Aorta (tissue), 5 donors: Measurements from ENCODE around the gene NACC1. TPM values are rescaled to one million over a fixed set of nuclear protein-coding genes. Genes with fewer than 3 reads are reported as not detected.

Source experiments
- ATAC-seq: fragments of 200-7000 bp; cut with Tn5 transposase; one replicate; pipeline ENCODE4 v1.9.1; 2022; ENCODE audit warnings: moderate library complexity; ENCODE audit not compliant: low FRiP score
- DNase-seq, 2 donors: peaks; one replicate each; pipeline ENCODE4 v3.0.0-alpha.2; 2020
- H3K27ac ChIP-seq, 2 donors: one replicate each; pipeline ENCODE4 v1.5.1; 2013; ENCODE audit warnings: low read length in 2 of 2, mild to moderate bottlenecking in 2 of 2, moderate library complexity in 2 of 2, control low read depth in 1 of 2, inconsistent platforms in 1 of 2, low read depth in 1 of 2
- H3K27me3 ChIP-seq, 2 donors: one replicate each; pipeline ENCODE4 v1.6.1; 2013; ENCODE audit warnings: control low read depth in 1 of 2, low read length in 1 of 2, mild to moderate bottlenecking in 1 of 2, moderate library complexity in 1 of 2; ENCODE audit not compliant: insufficient read depth in 2 of 2, control insufficient read depth in 1 of 2
- H3K36me3 ChIP-seq, 2 donors: one replicate each; pipeline ENCODE4 v1.6.1; 2013; ENCODE audit warnings: control low read depth in 1 of 2, low read length in 1 of 2, mild to moderate bottlenecking in 1 of 2; ENCODE audit not compliant: insufficient read depth in 2 of 2, control insufficient read depth in 1 of 2
- H3K4me1 ChIP-seq, 2 donors: one replicate each; pipeline ENCODE4 v1.6.1; 2013; ENCODE audit warnings: low read length in 2 of 2, control low read depth in 1 of 2, mild to moderate bottlenecking in 1 of 2, moderate library complexity in 1 of 2; ENCODE audit not compliant: insufficient read depth in 2 of 2, control insufficient read depth in 1 of 2
- H3K4me3 ChIP-seq, 2 donors: one replicate each; pipeline ENCODE4 v1.5.1; 2013; ENCODE audit warnings: low read length in 2 of 2, control low read depth in 1 of 2, mild to moderate bottlenecking in 1 of 2
- H3K9me3 ChIP-seq: one replicate; pipeline ENCODE4 v1.6.1; 2013; ENCODE audit warnings: mild to moderate bottlenecking, low read length; ENCODE audit not compliant: control insufficient read depth
- WGBS, 2 donors: extraction: QIAGEN DNeasy Blood & Tissue Kit; methylation state at CpG; one replicate each; pipeline ENCODE4 v1.1.7; 2013; 5-methylcytosine and 5-hydroxymethylcytosine counted together
- intact Hi-C, 2 donors: fragments of 100-400 bp; cut with DNase I; formaldehyde crosslinking; loops; one replicate each; pipeline versions ENCODE4 v1.14.2 to v1.15.0; 2022
- polyA plus RNA-seq, 2 donors: library from polyadenylated mRNA; stranded (reverse); fragments of 200-250 nt; gene quantifications; one replicate each; pipeline ENCODE4 v1.2.3, GENCODE V29; 2013
- total RNA-seq, 2 donors: library from RNA; stranded (reverse); fragmentation: NEBNext Ultra II Directional; extraction: Animal tissue kit (Norgen Biotek cat#: 25700); gene quantifications; one replicate each; pipeline ENCODE4 v1.2.1, GENCODE V29; 2021
- donor health status: healthy with polysubstance abuse.
- donor health status: Bipolar disorder and iron deficiency.
- donor health status: DM: no; HTN: no; CAD: no.
- donor health status: DM: no; HTN: no; CAD: no.
- donor health status: DM: yes; HTN: yes; CAD: no.

NACC1 gene
- total and polyA plus RNA-seq, 4 donors: 5.0 to 37.4 (median 16.9) TPM

DNA sequence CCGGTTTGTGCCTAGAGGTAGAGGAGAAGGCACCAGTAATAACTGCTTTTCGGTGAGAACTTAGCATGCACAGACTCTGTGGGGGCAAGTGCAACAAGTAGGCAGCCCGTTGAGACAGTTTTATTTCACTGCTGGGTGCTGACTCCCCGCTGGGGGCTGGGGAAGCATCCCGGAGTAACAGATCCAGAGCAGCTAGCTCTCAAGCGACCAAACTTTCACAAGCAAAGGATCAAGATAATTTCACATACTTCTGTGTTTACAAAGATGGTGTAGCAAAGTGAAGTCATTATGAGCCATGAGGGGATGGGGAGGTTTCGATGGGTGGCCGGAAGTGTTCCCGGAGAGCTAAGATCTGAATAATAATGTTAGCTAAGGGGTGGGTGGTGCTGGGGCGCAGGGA, 2.8 kb downstream of the NACC1 start:
- 68 to 69% methylated on average over 10 of the region's 10 CpGs for WGBS, 2 donors
- Histone ChIP-seq H3K4me1 (peaks cover 0 to 2% of the 10 kb centered on the region in 2 donors), H3K36me3 (no peaks in the 10 kb centered on the region), H3K27ac (no peak overlapping the region), H3K9me3 (no peaks in the 10 kb centered on the region), H3K4me3 (no peak overlapping the region), H3K27me3 (no peaks in the 10 kb centered on the region)
- intact Hi-C loops: no loop called here
- ATAC-seq: no peak
- no peak for DNase-seq

DNA sequence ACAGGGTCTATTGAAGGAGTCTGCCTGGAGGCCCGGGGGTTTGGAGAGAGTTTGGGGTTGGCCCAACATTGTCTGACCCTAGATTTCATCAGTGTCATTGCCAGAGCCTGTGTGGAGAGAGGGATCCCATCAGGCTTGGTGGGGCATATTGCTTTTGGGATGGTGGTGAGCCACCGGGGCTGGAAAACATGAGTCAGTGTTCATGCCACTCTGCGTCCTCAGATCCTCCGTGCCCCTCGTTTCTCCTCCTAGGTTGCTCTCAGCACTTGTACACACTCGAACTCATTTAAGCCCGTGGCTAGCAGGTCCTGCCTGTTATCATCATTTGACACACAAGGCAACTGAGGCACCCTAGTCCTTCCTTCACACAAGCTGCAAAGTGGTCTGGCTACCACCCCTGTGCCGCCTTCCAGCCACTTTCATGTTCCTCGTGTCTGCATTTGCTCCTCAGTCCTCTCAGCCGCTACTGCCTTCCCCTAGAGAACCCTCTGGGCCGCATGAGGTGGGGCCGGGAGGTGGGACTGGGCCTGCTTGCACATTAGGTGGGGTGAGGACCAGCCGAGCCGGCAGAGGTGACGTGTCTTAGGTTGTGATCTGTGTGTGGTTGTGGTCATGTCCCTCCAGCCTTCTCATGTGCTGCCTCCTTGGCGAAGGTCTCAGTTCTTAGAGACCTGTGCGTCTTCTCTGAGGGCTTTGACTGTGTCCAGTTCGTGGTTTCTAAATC, 3.6 kb downstream of the NACC1 start:
- H3K4me3 ChIP-seq: no peak overlapping the region
- intact Hi-C loops: no loop called here
- ATAC-seq (no peak), DNase-seq (no peak)
- no peaks in the 10 kb centered on the region for H3K9me3 ChIP-seq
- 79 to 80% methylated on average over 18 of the region's 18 CpGs for WGBS, 2 donors
- H3K4me1 ChIP-seq: peaks cover 0 to 2% of the 10 kb centered on the region in 2 donors
- no peaks in the 10 kb centered on the region for H3K36me3 ChIP-seq
- no peaks in the 10 kb centered on the region for H3K27me3 ChIP-seq
- H3K27ac ChIP-seq: no peak overlapping the region

DNA sequence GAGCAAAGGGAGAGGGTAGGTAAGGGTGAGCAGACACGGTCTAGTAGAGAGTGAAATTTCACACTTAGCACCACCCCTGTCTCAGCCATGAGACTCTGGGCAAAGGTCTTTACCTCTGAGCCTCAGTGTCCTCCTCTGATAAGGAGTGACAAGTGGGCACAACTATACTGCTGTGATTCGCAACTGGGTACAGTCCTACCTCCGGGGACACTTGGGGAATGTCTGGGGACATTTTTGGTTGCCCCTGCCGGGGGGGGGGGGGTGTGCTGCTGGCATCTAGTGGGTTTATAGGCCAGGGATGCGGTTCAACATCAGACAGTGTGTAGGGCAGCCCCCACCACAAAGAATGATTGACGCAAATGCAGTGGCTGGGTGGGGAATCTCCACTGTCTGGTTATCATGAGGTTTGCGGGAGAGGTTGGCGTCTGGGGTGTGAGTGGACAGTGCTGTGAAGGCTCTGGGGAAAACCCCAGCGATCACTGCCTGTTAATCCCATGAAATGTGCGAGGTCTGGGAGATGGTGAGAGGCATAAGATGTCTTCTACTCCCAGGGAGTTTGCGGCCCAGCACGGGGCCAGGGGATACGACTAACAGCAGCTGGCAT, 4.3 kb downstream of the NACC1 start:
- intact Hi-C loops: no loop called here
- WGBS, 2 donors: 71 to 81% methylated on average over 13 of the region's 13 CpGs
- peaks cover 0 to 2% of the 10 kb centered on the region in 2 donors for H3K4me1 ChIP-seq
- DNase-seq (no peak), ATAC-seq (no peak)
- H3K27me3 ChIP-seq: no peaks in the 10 kb centered on the region
- no peak overlapping the region for H3K27ac ChIP-seq
- no peaks in the 10 kb centered on the region for H3K36me3 ChIP-seq
- no peaks in the 10 kb centered on the region for H3K9me3 ChIP-seq
- no peak overlapping the region for H3K4me3 ChIP-seq

DNA sequence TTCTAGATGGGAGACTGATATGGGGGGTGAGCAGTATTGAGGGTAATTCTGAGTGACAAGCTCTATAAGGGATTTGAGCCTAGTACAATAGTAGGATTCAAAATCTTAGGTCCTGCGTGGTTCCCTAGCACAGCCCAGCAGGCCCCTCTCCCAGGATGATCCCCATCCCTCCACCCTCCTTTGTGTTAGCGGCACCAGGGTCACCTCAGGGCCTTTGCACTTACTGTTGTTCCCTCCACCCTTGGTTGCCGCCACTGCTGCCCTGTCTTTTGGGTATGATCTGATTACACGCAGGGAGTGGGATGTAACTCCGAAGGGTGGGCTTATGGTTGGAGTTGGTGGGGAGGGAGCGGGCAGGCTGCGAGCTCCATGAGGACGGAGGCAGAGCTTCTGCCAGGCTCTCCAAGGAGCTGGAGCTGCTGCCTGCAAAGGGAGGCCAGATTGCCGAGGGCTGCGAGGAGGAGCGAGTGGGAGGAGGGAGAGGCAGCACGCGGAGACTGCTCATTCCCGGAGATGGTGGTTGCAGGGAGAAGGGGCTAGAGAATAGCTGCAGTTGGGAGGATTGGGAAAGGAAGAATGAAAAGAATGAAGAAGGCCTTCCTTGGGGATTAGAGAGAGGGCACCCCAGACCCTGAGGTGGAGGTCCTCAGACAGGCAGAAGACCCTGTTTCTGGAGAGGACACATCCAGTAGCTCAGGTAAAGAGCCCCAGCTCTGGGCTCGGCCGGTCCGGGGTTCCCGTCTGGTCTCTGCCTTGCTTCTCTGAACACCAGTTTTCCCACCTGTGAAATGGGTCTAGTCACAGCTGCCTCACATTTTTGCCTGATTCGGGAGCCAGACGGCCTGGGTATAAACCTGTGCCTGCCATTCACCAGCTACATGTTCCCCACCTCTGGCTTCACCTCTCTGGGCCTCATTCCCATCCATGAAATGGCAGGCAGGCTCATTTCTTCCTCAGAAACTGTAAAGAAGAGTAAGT, 5.2 kb downstream of the NACC1 start:
- 88 to 91% methylated on average over 20 of the region's 20 CpGs for WGBS, 2 donors
- intact Hi-C loops: no loop called here

DNA sequence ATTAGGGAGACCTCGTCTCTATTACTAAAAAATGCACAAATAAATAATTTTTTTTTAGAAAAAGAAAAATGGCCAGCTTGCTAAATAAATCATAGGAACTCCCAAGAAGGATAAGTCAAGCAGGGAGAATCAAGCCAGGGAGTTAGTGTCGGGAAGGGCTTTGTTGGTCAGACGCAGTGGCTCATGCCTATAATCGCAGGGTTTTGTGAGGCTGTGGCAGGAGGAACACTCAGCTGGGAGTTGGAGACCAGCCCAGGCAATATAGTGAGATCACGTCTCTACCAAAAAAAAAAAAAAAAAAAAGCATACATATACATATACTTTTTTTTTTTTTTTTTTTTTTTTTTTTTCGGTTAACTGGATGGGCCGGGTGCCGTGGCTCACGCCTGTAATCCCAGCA, 9.0 kb downstream of the NACC1 start:
- Histone ChIP-seq H3K4me1 (no peaks in the 10 kb centered on the region), H3K9me3 (no peaks in the 10 kb centered on the region), H3K27me3 (no peaks in the 10 kb centered on the region), H3K4me3 (no peak overlapping the region), H3K36me3 (no peaks in the 10 kb centered on the region), H3K27ac (no peak overlapping the region)
- WGBS, 2 donors: 75 to 77% methylated on average over 8 to 9 of the region's 9 CpGs
- DNase-seq (no peak), ATAC-seq (no peak)
- intact Hi-C loops: no loop called here

More for the DNA sequence above, 5.2 kb downstream of the NACC1 start:
- no peak for ATAC-seq
- no peak overlapping the region for H3K4me3 ChIP-seq
- H3K27me3 ChIP-seq: no peaks in the 10 kb centered on the region
- H3K9me3 ChIP-seq: no peaks in the 10 kb centered on the region
- no peaks in the 10 kb centered on the region for H3K36me3 ChIP-seq
- H3K4me1 ChIP-seq: peaks cover 0 to 2% of the 10 kb centered on the region in 2 donors
- no peak for DNase-seq
- H3K27ac ChIP-seq: no peak overlapping the region

DNA sequence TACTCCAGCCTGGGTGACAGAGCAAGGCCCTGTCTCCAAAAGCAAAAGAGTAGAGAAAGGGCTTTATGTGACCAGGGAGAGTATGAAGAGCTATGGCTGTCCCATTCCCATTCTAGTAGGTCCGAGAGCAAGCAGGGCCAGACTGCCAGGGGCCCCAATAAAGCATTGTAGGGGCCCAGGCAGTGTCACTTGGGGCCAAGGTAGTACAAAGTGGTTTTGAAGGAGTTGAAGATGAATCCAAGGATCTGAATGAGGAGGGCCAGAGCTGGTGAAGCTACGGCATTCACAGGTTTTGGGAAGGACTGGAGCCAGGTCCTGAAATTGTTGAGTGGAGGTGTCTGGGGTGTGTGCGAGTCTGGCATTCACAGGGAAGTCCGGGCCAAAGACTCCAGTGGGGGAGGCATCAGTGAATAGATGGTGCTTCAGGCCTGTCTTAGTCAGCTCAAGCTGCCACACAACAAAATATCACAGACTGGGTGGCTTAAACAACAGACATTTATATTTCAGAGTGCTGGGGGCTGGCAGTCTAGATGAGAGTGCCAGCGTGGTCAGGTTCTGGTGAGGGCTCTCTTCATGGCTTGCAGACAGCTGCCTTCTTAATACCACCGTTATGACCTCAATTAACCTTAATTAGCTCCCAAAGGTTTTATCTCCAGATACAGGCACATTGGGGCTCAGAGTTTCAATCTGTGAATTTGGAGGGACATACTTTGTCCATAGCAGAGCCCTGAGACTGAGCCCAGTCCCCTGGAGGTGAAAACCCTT, 9.9 kb downstream of the NACC1 start:
- ATAC-seq (no peak), DNase-seq (no peak)
- no peaks in the 10 kb centered on the region for H3K27me3 ChIP-seq
- H3K27ac ChIP-seq: no peak overlapping the region
- WGBS, 2 donors: 91 to 94% methylated on average over 6 of the region's 6 CpGs
- intact Hi-C loops: no loop called here
- no peaks in the 10 kb centered on the region for H3K9me3 ChIP-seq
- H3K36me3 ChIP-seq: no peaks in the 10 kb centered on the region
- no peaks in the 10 kb centered on the region for H3K4me1 ChIP-seq
- no peak overlapping the region for H3K4me3 ChIP-seq

DNA sequence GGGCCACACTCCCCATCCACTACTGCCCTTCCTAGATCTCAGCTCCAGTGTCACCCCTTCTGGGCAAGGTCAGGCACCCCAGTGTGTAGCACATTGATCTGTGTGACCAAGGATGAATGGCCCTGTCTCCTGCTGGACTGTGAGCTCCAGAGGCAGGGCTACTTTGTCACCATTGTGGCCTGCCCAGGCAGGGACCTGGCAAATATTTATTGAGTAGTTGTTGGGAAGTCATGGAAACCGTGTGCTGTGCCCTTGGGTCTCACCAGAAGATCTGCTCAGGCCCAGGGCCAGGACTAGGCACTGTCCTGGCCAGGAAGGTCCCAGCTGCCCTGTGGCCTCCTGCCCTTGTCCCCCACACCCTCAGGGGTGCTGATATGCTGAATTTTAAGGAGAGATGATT, 10.5 kb downstream of the NACC1 start:
- WGBS, 2 donors: 53 to 73% methylated on average over 1 of the region's 1 CpG
- DNase-seq (no peak), ATAC-seq (no peak)
- Histone ChIP-seq H3K9me3 (no peaks in the 10 kb centered on the region), H3K4me3 (no peak overlapping the region), H3K27me3 (no peaks in the 10 kb centered on the region), H3K36me3 (no peaks in the 10 kb centered on the region), H3K27ac (no peak overlapping the region), H3K4me1 (no peaks in the 10 kb centered on the region)
- intact Hi-C loops: no loop called here

DNA sequence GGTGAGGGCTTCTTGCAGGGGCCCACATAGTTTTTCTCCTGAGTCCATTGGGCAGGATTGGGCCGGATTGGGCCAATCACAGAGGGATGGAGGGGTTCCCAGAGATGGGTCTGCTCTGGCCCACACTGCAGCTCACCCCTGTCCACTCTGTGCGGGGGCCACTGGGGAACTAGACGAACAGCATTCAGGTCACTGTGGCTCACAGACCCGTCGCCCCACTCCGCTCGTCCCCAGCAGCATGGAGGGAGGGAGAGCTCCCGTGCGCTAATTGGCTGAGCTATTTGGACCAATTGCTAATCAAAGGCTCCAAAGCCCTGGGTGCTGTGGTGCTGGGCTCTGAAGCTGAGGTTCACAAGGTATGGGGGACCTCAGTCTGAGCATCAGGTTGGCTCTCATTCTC, 11.3 kb downstream of the NACC1 start:
- H3K4me3 ChIP-seq: no peak overlapping the region
- ATAC-seq (no peak), DNase-seq (no peak)
- no peak overlapping the region for H3K27ac ChIP-seq
- intact Hi-C loops: no loop called here
- WGBS, 2 donors: 89 to 93% methylated on average over 9 of the region's 9 CpGs
- H3K9me3 ChIP-seq: no peaks in the 10 kb centered on the region
- H3K27me3 ChIP-seq: no peaks in the 10 kb centered on the region
- H3K4me1 ChIP-seq: no peaks in the 10 kb centered on the region
- no peaks in the 10 kb centered on the region for H3K36me3 ChIP-seq
